HepG2 (cell line): Measurements from ENCODE around the gene IRF2. TPM values are rescaled to one million over a fixed set of nuclear protein-coding genes. Genes with fewer than 3 reads are reported as not detected.

Experiments used
- ARID4A ChIP-seq: sonication (generic); formaldehyde crosslinking; IDR thresholded peaks from 2 replicates; pipeline ENCODE4 v1.5.0; 2020; ENCODE audit warnings: mild to moderate bottlenecking, missing genetic modification reagents, borderline replicate concordance
- CBX1 ChIP-seq: IDR thresholded peaks from one replicate; pipeline ENCODE4 v1.6.1; 2016; ENCODE audit warnings: antibody characterized with exemption, low read depth
- CCAR2 ChIP-seq: fragments of 200-400 bp; formaldehyde crosslinking; optimal IDR thresholded peaks from 2 replicates; pipeline ENCODE3; 2018; ENCODE audit warnings: low read depth, mild to moderate bottlenecking, low read length, moderate library complexity
- DR1 ChIP-seq: sonication (generic); formaldehyde crosslinking; IDR thresholded peaks from 2 replicates; pipeline ENCODE4 v1.8.0; 2021; ENCODE audit warnings: mild to moderate bottlenecking, missing genetic modification reagents, inconsistent platforms
- FIP1L1 ChIP-seq: fragments of 200-400 bp; formaldehyde crosslinking; IDR thresholded peaks from 2 replicates; pipeline ENCODE4 v1.6.1; 2018; ENCODE audit warnings: low read depth, mild to moderate bottlenecking, low read length, moderate library complexity, borderline replicate concordance; ENCODE audit not compliant: insufficient read depth
- FOXA1 ChIP-seq, 2 experiments: fragments of 450-650 bp in 1 of 2; sonication (generic) in 1 of 2; formaldehyde crosslinking in 1 of 2; IDR thresholded peaks; 2 replicates each; pipeline versions ENCODE4 v1.4.0 to v1.6.1; 2016 to 2020; ENCODE audit warnings: missing genetic modification reagents in 1 of 2
- HNRNPK ChIP-seq: fragments of 200-400 bp; formaldehyde crosslinking; IDR thresholded peaks from 2 replicates; pipeline ENCODE4 v1.6.1; 2018; ENCODE audit warnings: low read length, low read depth, moderate library complexity, mild to moderate bottlenecking; ENCODE audit not compliant: poor library complexity, severe bottlenecking
- JUN ChIP-seq: sonication (generic); formaldehyde crosslinking; IDR thresholded peaks from 2 replicates; pipeline ENCODE4 v1.4.0; 2020; ENCODE audit warnings: mild to moderate bottlenecking, missing genetic modification reagents
- KLF11 ChIP-seq: IDR thresholded peaks from 2 replicates; pipeline ENCODE4 v1.6.1; 2016; ENCODE audit warnings: missing compliant biosample characterization
- MEF2D ChIP-seq: sonication (generic); formaldehyde crosslinking; IDR thresholded peaks from 2 replicates; pipeline ENCODE4 v1.5.1; 2020; ENCODE audit warnings: mild to moderate bottlenecking, missing genetic modification reagents
- NCOA1 ChIP-seq: sonication (generic); formaldehyde crosslinking; IDR thresholded peaks from 2 replicates; pipeline ENCODE4 v1.9.0; 2021; ENCODE audit warnings: missing genetic modification reagents
- NCOA2 ChIP-seq: sonication (generic); formaldehyde crosslinking; IDR thresholded peaks from 2 replicates; pipeline ENCODE4 v1.8.0; 2022; ENCODE audit warnings: inconsistent platforms
- NR1H2 ChIP-seq: sonication (generic); formaldehyde crosslinking; IDR thresholded peaks from 2 replicates; pipeline ENCODE4 v1.8.1; 2022; ENCODE audit warnings: low read depth, missing genetic modification reagents, borderline replicate concordance
- POLR2G ChIP-seq: fragments of 200-400 bp; formaldehyde crosslinking; IDR thresholded peaks from 2 replicates; pipeline ENCODE4 v1.6.1; 2018; ENCODE audit warnings: mild to moderate bottlenecking, low read depth, low read length, moderate library complexity
- RORA ChIP-seq: sonication (generic); formaldehyde crosslinking; IDR thresholded peaks from 2 replicates; pipeline ENCODE4 v1.5.0; 2020; ENCODE audit warnings: mild to moderate bottlenecking, missing genetic modification reagents, moderate library complexity
- SMAD9 ChIP-seq: sonication (generic); formaldehyde crosslinking; IDR thresholded peaks from 2 replicates; pipeline ENCODE4 v1.5.1; 2020; ENCODE audit warnings: mild to moderate bottlenecking, missing genetic modification reagents
- TBP ChIP-seq: sonication (generic); formaldehyde crosslinking; IDR thresholded peaks from 2 replicates; pipeline ENCODE4 v1.5.0; 2020; ENCODE audit warnings: missing genetic modification reagents
- ZFP90 ChIP-seq: sonication (generic); formaldehyde crosslinking; IDR thresholded peaks from 2 replicates; pipeline ENCODE4 v1.8.0; 2022; ENCODE audit warnings: missing genetic modification reagents, mild to moderate bottlenecking, inconsistent platforms, borderline replicate concordance
- ZNF3 ChIP-seq: IDR thresholded peaks from 2 replicates; pipeline ENCODE4 v1.7.0; 2017; ENCODE audit warnings: inconsistent platforms
- ZNF331 ChIP-seq: sonication (generic); formaldehyde crosslinking; IDR thresholded peaks from 2 replicates; pipeline ENCODE4 v1.4.0; 2020; ENCODE audit warnings: missing genetic modification reagents
- ZNF460 ChIP-seq: sonication (generic); formaldehyde crosslinking; IDR thresholded peaks from 2 replicates; pipeline ENCODE4 v1.5.1; 2020; ENCODE audit warnings: missing genetic modification reagents, mild to moderate bottlenecking, borderline replicate concordance
- ZNF629 ChIP-seq: sonication (generic); formaldehyde crosslinking; conservative IDR thresholded peaks from 2 replicates; pipeline ENCODE4 v1.5.0; 2020; ENCODE audit warnings: missing genetic modification reagents
- ZNF703 ChIP-seq: sonication (generic); formaldehyde crosslinking; IDR thresholded peaks from 2 replicates; pipeline ENCODE4 v1.5.1; 2020; ENCODE audit warnings: missing genetic modification reagents, mild to moderate bottlenecking, moderate library complexity, borderline replicate concordance
- ZSCAN9 ChIP-seq: IDR thresholded peaks from 2 replicates; pipeline ENCODE4 v1.6.1; 2016; ENCODE audit warnings: borderline replicate concordance
- polyA plus RNA-seq, 8 experiments: library from polyadenylated mRNA; depleted of rRNA in 3 of 8; stranded (reverse) in 7 of 8; unstranded in 1 of 8; fragments of >200 nt; fragmentation: Illumina TruSeq in 4 of 8; extraction: Trizol in 4 of 8; gene quantifications; 2 replicates each; pipeline versions ENCODE4 v1.2.1 to v1.2.3, GENCODE V29; 2011 to 2016; ENCODE audit warnings: low read depth in 4 of 8, missing spikeins in 1 of 8, mixed read lengths in 1 of 8; ENCODE audit not compliant: insufficient read depth in 1 of 8
- total RNA-seq, 5 experiments: library from RNA; depleted of rRNA; stranded (reverse); fragments of >200 nt; fragmentation: Illumina TruSeq; extraction: Trizol; gene quantifications; 2 replicates each; pipeline ENCODE4 v1.2.3, GENCODE V29; 2016; ENCODE audit warnings: low read depth in 1 of 5
- TF ChIP-seq, protein P1 (sequence below): sonication (generic); formaldehyde crosslinking; IDR thresholded peaks from 2 replicates; pipeline ENCODE4; 2020; ENCODE audit warnings: missing genetic modification reagents, mild to moderate bottlenecking, borderline replicate concordance

Gene IRF2
- total and polyA plus RNA-seq, 2 of the 13 experiments (the other 11 are each of a cell fraction or from before 2014, with no cell fraction given) = 15.5 to 28.8 TPM

DNA sequence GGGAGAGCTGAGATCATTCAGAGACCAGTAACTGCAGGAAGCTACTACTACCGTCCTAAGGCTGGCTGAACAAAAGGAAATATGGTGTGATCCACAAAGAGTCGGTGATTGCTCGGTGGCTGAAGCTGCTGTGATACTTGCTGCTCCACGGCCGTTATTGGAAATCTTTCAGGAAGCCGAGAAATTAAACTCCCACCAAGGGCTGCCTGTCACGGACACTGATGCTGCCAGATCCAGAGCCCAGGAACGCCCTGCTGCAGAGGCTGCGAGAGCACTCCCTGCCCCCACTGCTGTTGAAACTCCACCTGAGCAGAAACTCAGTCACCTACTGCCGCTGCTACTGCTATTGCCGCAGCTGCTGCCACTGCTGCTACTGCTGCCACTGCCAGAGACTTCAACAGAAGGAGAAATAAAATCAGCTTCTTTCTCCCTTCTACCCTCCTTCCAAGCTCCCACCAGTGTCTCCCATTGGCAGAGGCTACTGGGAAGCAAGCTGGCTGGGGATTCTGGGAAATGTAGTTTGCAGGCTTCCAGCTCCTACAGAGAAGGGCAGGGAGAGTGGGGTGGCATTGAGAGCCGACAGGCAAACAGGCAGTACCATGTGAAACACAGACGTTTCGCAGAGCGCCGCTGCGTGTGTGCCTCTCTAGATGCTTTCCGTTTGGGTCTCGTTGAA lies 130.7 kb downstream of the IRF2 start (continued):
- TF ChIP-seq ZFP90 (CRISPR knock-in tag) (no peak; the same call in 1 of the 2 replicates), DR1 (CRISPR knock-in tag) (0 out of 2 replicates have a peak, but pooled peaks have one; percentile 13), RORA (no peak), CBX1 (no peak), FOXA1 (IDR thresholded peaks at IDR 0.05) (no peak), FOXA1 (CRISPR knock-in tag; IDR thresholded peaks at IDR 0.05) (no peak), SMAD9 (CRISPR knock-in tag) (no peak), CCAR2 (no peak), HNRNPK (no peak), NCOA2 (CRISPR knock-in tag) (no peak), NR1H2 (no peak), ZNF460 (CRISPR knock-in tag) (no peak), TBP (CRISPR knock-in tag) (no peak), FIP1L1 (no peak), ZSCAN9 (CRISPR knock-in tag) (no peak), POLR2G (peak; percentile 56; the same call in 1 of the 2 replicates), ZNF3 (CRISPR knock-in tag) (no peak), ZNF331 (CRISPR knock-in tag) (no peak), ARID4A (peak; percentile 66; the same call in 1 of the 2 replicates), JUN (CRISPR knock-in tag) (no peak), KLF11 (CRISPR knock-in tag) (no peak), NCOA1 (CRISPR knock-in tag) (no peak), ZNF629 (CRISPR knock-in tag) (no peak), ZNF703 (no peak), MEF2D (CRISPR knock-in tag) (no peak)
- TF ChIP-seq, protein P1, sequence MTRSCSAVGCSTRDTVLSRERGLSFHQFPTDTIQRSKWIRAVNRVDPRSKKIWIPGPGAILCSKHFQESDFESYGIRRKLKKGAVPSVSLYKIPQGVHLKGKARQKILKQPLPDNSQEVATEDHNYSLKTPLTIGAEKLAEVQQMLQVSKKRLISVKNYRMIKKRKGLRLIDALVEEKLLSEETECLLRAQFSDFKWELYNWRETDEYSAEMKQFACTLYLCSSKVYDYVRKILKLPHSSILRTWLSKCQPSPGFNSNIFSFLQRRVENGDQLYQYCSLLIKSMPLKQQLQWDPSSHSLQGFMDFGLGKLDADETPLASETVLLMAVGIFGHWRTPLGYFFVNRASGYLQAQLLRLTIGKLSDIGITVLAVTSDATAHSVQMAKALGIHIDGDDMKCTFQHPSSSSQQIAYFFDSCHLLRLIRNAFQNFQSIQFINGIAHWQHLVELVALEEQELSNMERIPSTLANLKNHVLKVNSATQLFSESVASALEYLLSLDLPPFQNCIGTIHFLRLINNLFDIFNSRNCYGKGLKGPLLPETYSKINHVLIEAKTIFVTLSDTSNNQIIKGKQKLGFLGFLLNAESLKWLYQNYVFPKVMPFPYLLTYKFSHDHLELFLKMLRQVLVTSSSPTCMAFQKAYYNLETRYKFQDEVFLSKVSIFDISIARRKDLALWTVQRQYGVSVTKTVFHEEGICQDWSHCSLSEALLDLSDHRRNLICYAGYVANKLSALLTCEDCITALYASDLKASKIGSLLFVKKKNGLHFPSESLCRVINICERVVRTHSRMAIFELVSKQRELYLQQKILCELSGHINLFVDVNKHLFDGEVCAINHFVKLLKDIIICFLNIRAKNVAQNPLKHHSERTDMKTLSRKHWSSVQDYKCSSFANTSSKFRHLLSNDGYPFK (CRISPR knock-in tag) = no peak
